Breast epithelium (tissue), 3 donors: ENCODE measurements around the gene CBR1.

Experiments
- CTCF ChIP-seq, 3 donors: fragments of 450-650 bp; IDR thresholded peaks; one replicate each; pipeline ENCODE4 v1.5.1; 2016 to 2017; ENCODE audit warnings: antibody characterized with exemption in 3 of 3, mild to moderate bottlenecking in 3 of 3, moderate library complexity in 3 of 3
- POLR2AphosphoS5 ChIP-seq, 3 donors: sonication (generic); formaldehyde crosslinking; IDR thresholded peaks; one replicate each; pipeline ENCODE4 v1.6.1; 2017; ENCODE audit warnings: antibody characterized with exemption in 3 of 3

GRCh38 chr21:36044056-36044455 is 25.8 kb upstream of the CBR1 start:
- TF ChIP-seq CTCF (IDR thresholded peaks at IDR 0.05) (no peak), POLR2AphosphoS5 (IDR thresholded peaks at IDR 0.05) (no peak)
